NCI-H1092 (cell line): Measurements from ENCODE around the gene MT1H.

ENCODE experiments used
- DNase-seq: peaks from one replicate; lab custom pipeline; 2025; lab: John Stamatoyannopoulos, UW

MT1H gene

GRCh38 chr16:56636616-56637413 is 32.8 kb upstream of the MT1H start:
- DNase-seq: no peak

GRCh38 chr16:56637814-56638750 is 31.5 kb upstream of the MT1H start, which contains the start of gene MT1A:
TSS of gene MT1A (plus strand) at chr16:56638666. CDS start at chr16:56638739, 73 bp downstream.
- no peak for DNase-seq

- no peak for DNase-seq
These were observed 30.6 kb upstream of the MT1H start for GRCh38 chr16:56639045-56639444.

GRCh38 chr16:56640076-56640475 is 29.5 kb upstream of the MT1H start:
- DNase-seq: no peak

- no peak for DNase-seq
These were observed 28.4 kb upstream of the MT1H start for GRCh38 chr16:56641166-56641565.

GRCh38 chr16:56643080-56643778 is 26.4 kb upstream of the MT1H start:
- DNase-seq: no peak

GRCh38 chr16:56643833-56644232 is 25.8 kb upstream of the MT1H start:
- DNase-seq: no peak

- no peak for DNase-seq
These were observed 24.3 kb upstream of the MT1H start for GRCh38 chr16:56645311-56645710.

GRCh38 chr16:56645838-56646237 is 23.8 kb upstream of the MT1H start:
- DNase-seq: no peak

GRCh38 chr16:56647641-56648431 is 21.8 kb upstream of the MT1H start:
- DNase-seq: no peak

GRCh38 chr16:56649271-56649670 is 20.3 kb upstream of the MT1H start:
- no peak for DNase-seq

- no peak for DNase-seq
These were observed 19.8 kb upstream of the MT1H start for GRCh38 chr16:56649820-56650219.

GRCh38 chr16:56651586-56651985 is 18.0 kb upstream of the MT1H start, which contains the start of gene MT1B:
TSS of gene MT1B (plus strand) at chr16:56651886. CDS start at chr16:56651954, 68 bp downstream.
- DNase-seq: no peak

GRCh38 chr16:56652600-56652999 is 17.0 kb upstream of the MT1H start:
- no peak for DNase-seq

GRCh38 chr16:56653218-56653617 is 16.4 kb upstream of the MT1H start:
- DNase-seq: no peak

GRCh38 chr16:56657555-56658326 is 11.9 kb upstream of the MT1H start, which contains the start of gene MT1F:
TSS of gene MT1F (plus strand) at chr16:56657959. CDS start at chr16:56658059, 100 bp downstream.
- DNase-seq: no peak

GRCh38 chr16:56658327-56658875 is 11.2 kb upstream of the MT1H start:
- no peak for DNase-seq

- no peak for DNase-seq
These were observed 7.0 kb upstream of the MT1H start for GRCh38 chr16:56662357-56663354.

- no peak for DNase-seq
These were observed 5.1 kb upstream of the MT1H start for GRCh38 chr16:56664506-56664905.
